ENCODE data around the gene CCL27.

- TF ChIP-seq CTCF (IDR thresholded peaks at IDR 0.05; ENCODE audit: insufficient read depth, low read depth, low read length) (no peak), EZH2 (IDR thresholded peaks at IDR 0.05; ENCODE audit: insufficient read depth, low read length) (no peak)
These were observed 19.8 kb downstream of the CCL27 start for GRCh38 chr9:34642679-34643078.

Data from astrocyte (in vitro differentiated cells and primary cell).